H54 (cell line): ENCODE measurements around the gene RNF44.
A peak's percentile ranks its signal among the peaks of the same experiment; 100 is the strongest.
"Not testable (repeated sequence)": the region's sequence is repeated elsewhere in the genome, so short reads cannot be mapped to it uniquely, and the experiment has no call there.

ENCODE experiments used
- DNase-seq: peaks from one replicate; pipeline ENCODE4 v3.0.0; 2011; ENCODE audit warnings: low spot score, mixed read lengths; ENCODE audit not compliant: insufficient read length
- FAIRE-seq: peaks from 3 replicates; lab custom pipeline; 2011; peaks lifted over from hg19 to GRCh38; lab: Jason Lieb, UNC
- POLR2A ChIP-seq: IDR thresholded peaks from 2 replicates; pipeline ENCODE4 v1.6.1; 2011; ENCODE audit warnings: low read depth, mild to moderate bottlenecking, low read length

RNF44 gene

DNA sequence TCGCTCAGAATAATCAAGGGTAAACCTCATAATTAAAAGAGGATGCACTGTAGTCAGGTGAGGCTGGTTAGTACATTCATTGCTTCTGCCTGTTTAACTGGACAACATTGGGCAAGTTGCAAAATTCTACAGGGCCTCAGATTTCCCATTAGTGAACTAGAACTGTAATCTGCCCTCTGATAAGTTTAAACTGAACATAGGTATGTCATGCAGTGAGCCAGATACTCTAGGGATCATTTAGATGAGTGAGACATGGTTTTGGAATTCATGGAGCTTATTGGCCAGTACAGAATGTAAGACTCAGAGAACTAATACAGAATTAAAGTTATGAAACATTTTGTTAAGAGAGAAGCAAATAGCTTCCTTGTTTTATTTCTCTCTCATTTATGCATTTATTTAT, 35.9 kb downstream of the RNF44 start:
- FAIRE-seq (peak; percentile 64), DNase-seq (no peak)
- no peak for TF ChIP-seq POLR2A

DNA sequence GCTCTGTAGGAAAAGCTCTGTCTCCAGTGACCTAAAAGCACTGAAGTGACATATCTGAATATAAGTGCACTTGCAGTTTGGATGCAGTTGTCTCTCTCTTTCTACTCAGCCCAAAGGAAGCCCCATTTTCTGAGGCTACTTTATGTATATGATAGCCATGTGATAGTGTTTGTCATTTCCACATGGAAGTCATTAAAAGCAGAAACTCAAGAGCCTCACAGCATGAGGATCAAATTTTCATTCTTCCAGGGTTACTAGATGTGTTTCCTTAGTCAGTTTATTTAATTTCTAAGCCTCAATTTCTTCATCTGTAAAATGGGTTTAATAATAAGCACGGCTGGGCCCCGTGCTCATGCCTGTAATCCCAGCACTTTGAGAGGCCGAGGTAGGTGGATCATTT, 36.7 kb downstream of the RNF44 start:
- FAIRE-seq (no peak), DNase-seq (no peak)
- TF ChIP-seq POLR2A, result no peak

DNA sequence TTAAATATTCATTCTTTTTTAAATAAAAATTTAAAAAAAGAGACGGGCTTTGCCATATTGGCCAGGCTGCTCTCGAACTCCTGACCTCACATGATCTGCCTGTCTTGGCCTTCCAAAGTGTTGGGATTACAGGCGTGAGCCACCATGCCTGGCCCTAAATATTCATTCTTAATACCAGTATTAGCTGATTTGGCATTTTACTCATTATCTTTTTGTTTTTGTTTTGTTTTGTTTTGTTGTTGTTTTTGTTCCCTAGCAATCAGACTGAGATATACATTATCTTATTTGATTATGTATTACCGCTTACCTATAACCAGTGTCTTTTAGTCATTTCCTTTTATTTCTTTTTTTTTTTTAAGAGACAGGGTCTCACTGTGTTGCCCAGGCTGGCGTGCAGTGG, 37.9 kb downstream of the RNF44 start:
- FAIRE-seq, result no peak
- DNase-seq, result no peak
- TF ChIP-seq POLR2A, result no peak

DNA sequence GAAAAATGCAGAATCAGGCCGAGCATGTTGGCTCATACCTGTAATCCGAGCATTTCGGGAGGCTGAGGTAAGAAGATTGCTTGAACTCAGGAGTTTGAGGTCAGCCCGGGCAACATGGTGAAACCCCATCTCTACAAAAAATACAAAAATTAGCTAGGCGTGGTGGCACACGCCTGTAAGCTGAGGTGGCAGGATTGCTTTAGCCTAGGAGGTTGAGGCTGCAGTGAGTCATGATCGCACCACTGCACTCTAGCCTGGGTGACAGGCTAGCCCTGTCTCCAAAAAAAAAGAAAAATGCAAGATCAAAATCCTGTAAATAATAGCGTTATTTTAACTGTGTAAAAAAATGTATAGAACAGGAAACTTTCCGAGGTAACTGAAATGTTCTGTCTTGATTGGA, 39.4 kb downstream of the RNF44 start:
- no peak for DNase-seq
- peak; percentile 93 for FAIRE-seq
- TF ChIP-seq POLR2A, result no peak

DNA sequence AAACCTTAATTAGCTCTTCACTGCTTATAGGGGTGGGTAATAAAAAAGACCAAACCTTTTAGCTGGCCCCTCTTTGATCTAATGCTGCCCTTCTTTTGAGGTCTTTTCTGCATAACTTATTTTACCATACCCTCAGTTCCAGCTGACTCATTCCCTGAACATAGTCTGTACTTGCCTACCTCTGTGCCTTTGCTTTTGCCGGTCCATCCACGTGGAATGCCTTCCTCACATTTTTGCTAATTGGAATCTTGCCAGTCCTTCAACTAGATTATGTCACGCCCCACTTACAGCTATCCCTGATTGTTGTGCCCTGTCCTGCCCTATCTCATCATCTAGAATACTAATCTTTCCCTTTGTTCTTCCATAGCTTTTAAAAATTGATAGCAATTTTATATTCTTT, 44.8 kb downstream of the RNF44 start:
- FAIRE-seq, result no peak
- DNase-seq, result no peak
- no peak for TF ChIP-seq POLR2A

DNA sequence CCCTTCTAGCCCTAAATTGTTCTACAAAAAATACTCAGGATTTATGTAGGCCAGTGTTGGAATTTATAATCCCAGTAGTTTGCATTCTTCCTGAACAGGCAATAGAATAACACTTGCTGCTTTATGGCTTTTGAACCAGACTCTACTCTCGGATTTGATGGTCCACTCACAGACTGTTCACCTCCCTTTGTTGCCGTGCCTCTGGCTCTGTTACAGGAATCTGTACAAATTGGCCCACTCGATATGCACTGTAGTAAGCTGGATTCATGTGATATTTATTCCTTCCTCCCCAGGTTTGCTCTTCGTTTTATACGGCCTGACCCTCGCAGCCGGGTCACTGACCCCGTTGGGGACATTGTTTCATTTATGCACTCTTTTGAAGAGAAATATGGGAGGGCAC, 45.3 kb downstream of the RNF44 start:
- no peak for FAIRE-seq
- DNase-seq, result no peak
- TF ChIP-seq POLR2A, result no peak

DNA sequence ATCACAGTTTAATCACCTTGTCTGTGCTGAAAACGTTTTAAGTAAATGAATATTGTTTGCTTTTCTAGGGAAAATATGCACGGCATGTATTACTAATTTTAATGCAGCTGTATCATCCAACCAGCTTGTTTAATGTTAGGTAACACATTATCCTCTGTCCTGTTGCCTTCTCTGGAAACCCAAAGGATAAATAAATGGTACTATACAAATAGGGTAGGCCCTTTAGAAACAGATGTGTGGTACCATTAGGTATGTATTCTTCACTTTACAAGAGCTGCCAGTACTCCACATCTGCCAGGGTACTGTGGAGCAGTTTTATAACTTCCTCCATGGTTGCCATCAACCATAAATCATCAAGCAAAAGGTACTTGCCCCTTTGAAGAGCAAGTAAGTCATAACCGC, 46.1 kb downstream of the RNF44 start:
- FAIRE-seq (no peak), DNase-seq (no peak)
- TF ChIP-seq POLR2A, result no peak

DNA sequence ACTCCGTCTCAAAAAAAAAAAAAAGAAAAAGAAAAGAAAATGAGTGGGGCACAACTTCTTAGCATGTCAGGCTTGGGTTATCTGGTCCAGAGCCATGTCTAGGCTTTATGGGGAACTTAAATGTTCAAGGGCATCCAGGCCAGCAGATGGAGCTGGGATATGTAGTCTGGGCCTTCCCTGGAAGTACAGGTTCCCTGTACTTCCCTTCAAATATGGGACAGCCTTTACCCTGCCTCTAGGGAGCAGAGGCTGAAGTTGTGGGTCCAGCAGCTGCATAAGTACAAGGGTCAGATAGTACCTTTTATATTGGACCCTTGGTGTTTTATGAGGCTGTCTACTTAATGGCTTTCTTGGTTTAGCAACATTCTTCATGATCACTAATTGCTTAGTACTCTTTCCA, 46.9 kb downstream of the RNF44 start:
- no peak for FAIRE-seq
- no peak for DNase-seq
- TF ChIP-seq POLR2A, result no peak

DNA sequence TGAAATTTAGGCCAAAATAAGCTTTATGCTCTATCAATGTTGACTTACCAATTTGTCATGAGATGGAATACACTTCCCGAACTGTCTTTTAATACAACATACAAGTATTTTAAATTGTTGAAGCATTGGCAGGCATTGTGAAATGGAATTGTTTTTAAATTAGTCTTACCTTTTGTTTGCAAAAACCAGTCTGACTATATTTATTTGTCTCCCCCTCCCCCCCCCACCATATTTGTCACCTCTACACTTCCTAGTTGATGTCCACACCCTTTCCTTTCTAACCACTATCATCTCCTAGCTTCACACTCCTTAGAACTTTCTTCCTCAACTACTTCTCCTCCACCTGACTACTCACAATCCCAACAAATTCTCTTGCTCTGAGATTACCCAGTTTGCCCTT, 48.1 kb downstream of the RNF44 start:
- no peak for FAIRE-seq
- no peak for DNase-seq
- TF ChIP-seq POLR2A, result no peak

DNA sequence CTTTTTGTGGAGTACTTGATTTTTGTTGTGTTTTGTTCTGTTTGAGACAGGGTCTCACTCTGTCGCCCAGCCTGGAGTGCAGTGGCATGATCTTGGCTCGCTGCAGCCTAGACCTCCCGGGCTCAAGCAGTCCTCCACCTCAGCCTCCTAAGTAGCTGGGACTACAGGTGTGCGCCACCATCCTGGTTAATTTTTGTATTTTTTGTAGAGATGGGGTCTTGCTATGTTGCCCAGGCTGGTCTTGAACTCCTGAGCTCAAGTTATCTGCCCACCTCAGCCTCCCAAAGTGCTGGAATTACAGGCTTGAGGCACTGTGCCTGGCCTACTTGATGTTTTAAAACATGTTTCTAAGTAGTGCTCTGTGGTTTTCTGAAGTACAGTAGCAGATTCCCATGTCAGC, 50.0 kb downstream of the RNF44 start:
- FAIRE-seq, DNase-seq: not testable (repeated sequence)

DNA sequence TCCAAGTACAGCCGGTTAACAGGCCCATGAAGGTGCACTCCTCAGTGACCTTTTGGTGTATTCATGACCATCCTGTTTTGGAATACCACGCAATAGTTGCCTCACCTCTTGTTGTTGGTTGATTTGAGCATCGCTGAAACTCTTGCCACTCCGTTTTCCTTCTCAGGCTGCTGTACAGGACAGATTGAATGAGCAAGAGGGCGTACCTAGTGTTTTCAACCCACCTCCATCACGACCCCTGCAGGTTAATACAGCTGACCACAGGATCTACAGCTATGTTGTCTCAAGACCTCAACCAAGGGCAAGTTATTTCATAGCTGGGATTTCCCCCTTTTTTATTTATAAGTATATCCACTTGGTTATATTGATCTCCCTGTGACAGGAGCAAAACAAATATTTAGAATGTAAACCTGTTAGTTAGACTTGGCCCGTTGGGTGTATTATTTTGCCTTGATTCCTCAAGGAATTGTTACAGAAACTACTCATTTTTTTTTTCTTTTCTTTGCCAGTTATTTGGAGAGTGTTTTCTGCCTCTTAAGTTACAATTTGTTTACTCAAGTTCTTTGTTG, 50.9 kb downstream of the RNF44 start:
- FAIRE-seq (no peak), DNase-seq (no peak)
- TF ChIP-seq POLR2A, result no peak

DNA sequence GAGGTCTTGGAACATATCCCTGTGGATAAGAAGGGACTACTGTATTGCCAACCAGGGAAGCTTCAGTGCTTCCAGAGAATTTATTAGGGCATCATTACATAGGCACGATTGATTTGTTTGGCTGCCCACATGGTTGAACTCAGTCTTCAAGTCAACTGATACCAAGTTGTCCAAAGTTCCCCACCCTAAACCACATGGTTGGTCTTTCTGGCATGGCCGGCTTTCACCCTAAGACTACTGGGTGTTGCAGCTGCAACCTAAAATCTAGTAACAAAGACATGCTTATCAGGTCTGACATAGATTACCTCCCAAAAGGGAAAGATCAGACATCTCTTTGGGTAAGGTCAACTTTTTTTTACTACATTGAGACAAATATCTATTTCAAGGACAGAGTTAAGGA, 52.0 kb downstream of the RNF44 start:
- DNase-seq, result no peak
- FAIRE-seq, result no peak
- no peak for TF ChIP-seq POLR2A

DNA sequence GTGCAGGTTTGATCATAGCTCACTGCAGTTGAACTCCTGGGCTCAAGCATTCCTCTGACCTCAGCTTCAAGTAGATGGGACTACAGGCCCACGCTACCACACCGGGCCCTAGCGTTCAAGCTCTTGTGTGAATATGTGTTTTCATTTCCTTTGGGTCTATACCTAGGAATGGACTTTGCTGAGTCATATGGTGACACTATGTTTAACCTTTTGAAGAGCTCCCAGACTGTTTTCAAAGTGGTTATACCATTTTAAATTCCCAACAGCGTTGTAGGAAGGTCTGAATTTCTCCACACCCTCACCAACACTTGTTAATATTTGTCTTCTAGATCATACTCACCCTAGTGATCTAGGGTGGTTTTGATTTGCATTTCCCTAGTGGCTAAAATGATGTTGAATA, 55.5 kb downstream of the RNF44 start:
- DNase-seq (no peak), FAIRE-seq (no peak)
- TF ChIP-seq POLR2A, result no peak
